Left lung (tissue), 10 donors: ENCODE measurements around the gene RAB11A. TPM values are rescaled to one million over a fixed set of nuclear protein-coding genes. Genes with fewer than 3 reads are reported as not detected.

ENCODE experiments used
- ATAC-seq: fragments of 200-7000 bp; cut with Tn5 transposase; one replicate; pipeline ENCODE4 v1.9.1; 2020; ENCODE audit warnings: moderate library complexity
- DNase-seq, 4 donors: peaks; one replicate each; pipeline ENCODE4 v3.0.0-alpha.2; 2013 to 2020
- H3K27ac ChIP-seq, 2 donors: fragments of 200-600 bp; sonication (generic) in 1 of 2; one replicate each; pipeline versions ENCODE4 v1.5.0 to v1.8.0; 2020 to 2021
- H3K27me3 ChIP-seq, 2 donors: fragments of 200-600 bp; sonication (generic) in 1 of 2; one replicate each; pipeline versions ENCODE4 v1.5.0 to v1.8.0; 2020 to 2021
- H3K36me3 ChIP-seq, 2 donors: fragments of 200-600 bp; sonication (generic) in 1 of 2; one replicate each; pipeline versions ENCODE4 v1.5.0 to v1.8.0; 2020 to 2021
- H3K4me1 ChIP-seq, 2 donors: fragments of 200-600 bp; one replicate each; pipeline ENCODE4 v1.8.0; 2021
- H3K4me3 ChIP-seq, 2 donors: fragments of 200-600 bp; sonication (generic) in 1 of 2; one replicate each; pipeline versions ENCODE4 v1.5.0 to v1.8.0; 2020 to 2021; ENCODE audit warnings: mild to moderate bottlenecking in 1 of 2
- H3K9me3 ChIP-seq, 2 donors: fragments of 200-600 bp; sonication (generic) in 1 of 2; one replicate each; pipeline versions ENCODE4 v1.5.0 to v1.8.0; 2020 to 2021
- CTCF ChIP-seq, 2 donors: fragments of 200-600 bp; sonication (generic) in 1 of 2; IDR thresholded peaks; one replicate each; pipeline versions ENCODE4 v1.5.0 to v1.8.0; 2021; ENCODE audit warnings: antibody characterized with exemption in 2 of 2
- intact Hi-C, 2 donors: fragments of 100-400 bp; cut with DNase I; formaldehyde crosslinking; loops; one replicate each; pipeline versions ENCODE4 v1.11.2 to v1.14.2; 2022
- polyA plus RNA-seq, 6 donors: library from polyadenylated mRNA; unstranded; fragments of 120-200 nt; gene quantifications; one replicate each; pipeline ENCODE4 v1.2.1, GENCODE V29; 2013; ENCODE audit not compliant: insufficient read length in 6 of 6
- total RNA-seq, 2 donors: library from RNA; stranded (reverse); fragmentation: NEBNext Ultra II Directional; extraction: Animal tissue kit (Norgen Biotek cat#: 25700); gene quantifications; one replicate each; pipeline ENCODE4 v1.2.1, GENCODE V29; 2021
- donor health status: DM: no; HTN: yes; CAD: no.
- donor health status: DM: no; HTN: no; CAD: no.

RAB11A gene
- total and polyA plus RNA-seq, 8 donors: 215 to 311 (median 271) TPM

DNA sequence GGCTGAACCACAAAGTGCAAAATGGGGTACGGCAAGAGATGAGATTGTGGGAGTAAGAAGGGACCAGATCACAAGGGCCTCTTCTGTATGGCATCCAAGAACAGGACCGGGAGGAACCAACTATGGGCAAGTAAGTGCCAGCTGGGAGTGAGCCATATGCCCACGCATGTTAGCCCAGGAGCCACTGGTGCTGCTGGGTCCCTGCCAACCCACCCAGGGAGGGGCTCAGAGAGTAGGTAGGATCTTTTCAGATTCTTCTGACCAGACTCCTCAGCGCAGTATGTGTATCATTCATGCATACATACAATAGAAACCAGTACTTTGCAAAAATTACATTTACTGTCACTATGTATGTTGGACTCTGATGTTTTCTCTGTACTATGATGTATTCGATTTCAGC is 54.0 kb downstream of the RAB11A start:
- intact Hi-C loops: no loop called here
- TF ChIP-seq CTCF (IDR thresholded peaks at IDR 0.05): no peak
- ATAC-seq: no peak

GRCh38 chr15:65924004-65924403 is 54.7 kb downstream of the RAB11A start:
- Histone ChIP-seq H3K27me3 (no peaks in the 10 kb centered on the region), H3K27ac (no peak overlapping the region), H3K4me1 (no peaks in the 10 kb centered on the region), H3K4me3 (no peak overlapping the region), H3K9me3 (no peaks in the 10 kb centered on the region), H3K36me3 (peaks cover 0 to 3% of the 10 kb centered on the region in 2 donors)
- DNase-seq (no peak), ATAC-seq (no peak)
- no peak for TF ChIP-seq CTCF (IDR thresholded peaks at IDR 0.05)
- intact Hi-C loops: no loop called here

More for the DNA sequence above, 54.0 kb downstream of the RAB11A start:
- peaks cover 0 to 10% of the 10 kb centered on the region in 2 donors for H3K36me3 ChIP-seq
- no peaks in the 10 kb centered on the region for H3K4me1 ChIP-seq
- H3K27me3 ChIP-seq: no peaks in the 10 kb centered on the region
- H3K27ac ChIP-seq: no peak overlapping the region
- H3K4me3 ChIP-seq: no peak overlapping the region
- H3K9me3 ChIP-seq: no peaks in the 10 kb centered on the region
- no peak for DNase-seq

DNA sequence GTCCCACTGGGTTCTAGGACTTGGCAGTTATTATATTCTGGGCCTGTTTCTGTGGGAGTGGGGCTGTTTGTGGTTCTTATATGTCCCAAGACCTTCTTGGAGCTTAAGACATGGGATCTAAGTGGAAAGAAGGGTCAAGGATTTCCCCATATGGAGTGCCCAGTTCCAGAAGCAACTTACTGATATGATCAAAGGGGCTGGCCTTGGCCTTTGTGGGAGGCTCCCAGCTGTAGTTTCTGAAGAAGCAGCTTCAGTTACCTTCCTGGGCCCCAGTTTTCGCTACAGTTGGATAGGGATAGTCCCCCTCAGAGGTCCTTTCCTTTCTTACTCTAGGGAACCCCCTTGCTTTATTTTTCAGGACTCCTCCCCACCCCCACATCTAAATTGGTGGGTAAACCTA is 56.0 kb downstream of the RAB11A start:
- no peak for ATAC-seq
- intact Hi-C loops: no loop called here
- DNase-seq: no peak

GRCh38 chr15:65926459-65926858 is 57.2 kb downstream of the RAB11A start:
- ATAC-seq: no peak
- Histone ChIP-seq H3K27me3 (no peaks in the 10 kb centered on the region), H3K27ac (no peak overlapping the region), H3K9me3 (no peaks in the 10 kb centered on the region), H3K36me3 (no peaks in the 10 kb centered on the region), H3K4me3 (no peak overlapping the region), H3K4me1 (no peaks in the 10 kb centered on the region)
- no peak for TF ChIP-seq CTCF (IDR thresholded peaks at IDR 0.05)
- intact Hi-C loops: no loop called here
- DNase-seq: no peak

More for the DNA sequence above, 56.0 kb downstream of the RAB11A start:
- Histone ChIP-seq H3K9me3 (no peaks in the 10 kb centered on the region), H3K4me1 (no peaks in the 10 kb centered on the region), H3K27me3 (no peaks in the 10 kb centered on the region), H3K36me3 (no peaks in the 10 kb centered on the region), H3K27ac (no peak overlapping the region), H3K4me3 (no peak overlapping the region)
- TF ChIP-seq CTCF (IDR thresholded peaks at IDR 0.05): no peak

GRCh38 chr15:65926899-65927298 is 57.6 kb downstream of the RAB11A start:
- Histone ChIP-seq H3K4me3 (no peak overlapping the region), H3K27ac (no peak overlapping the region), H3K9me3 (no peaks in the 10 kb centered on the region), H3K27me3 (no peaks in the 10 kb centered on the region), H3K36me3 (no peaks in the 10 kb centered on the region), H3K4me1 (no peaks in the 10 kb centered on the region)
- no peak for DNase-seq
- intact Hi-C loops: no loop called here
- no peak for TF ChIP-seq CTCF (IDR thresholded peaks at IDR 0.05)
- ATAC-seq: no peak
